ELR (cell line): Measurements from ENCODE around the gene NUPR2.
"Not testable (repeated sequence)": the region's sequence is repeated elsewhere in the genome, so short reads cannot be mapped to it uniquely, and the experiment has no call there.

Source experiments
- DNase-seq: peaks from one replicate; pipeline ENCODE4 v3.0.0-alpha.2; 2015; ENCODE audit warnings: low read depth

NUPR2 gene

DNA sequence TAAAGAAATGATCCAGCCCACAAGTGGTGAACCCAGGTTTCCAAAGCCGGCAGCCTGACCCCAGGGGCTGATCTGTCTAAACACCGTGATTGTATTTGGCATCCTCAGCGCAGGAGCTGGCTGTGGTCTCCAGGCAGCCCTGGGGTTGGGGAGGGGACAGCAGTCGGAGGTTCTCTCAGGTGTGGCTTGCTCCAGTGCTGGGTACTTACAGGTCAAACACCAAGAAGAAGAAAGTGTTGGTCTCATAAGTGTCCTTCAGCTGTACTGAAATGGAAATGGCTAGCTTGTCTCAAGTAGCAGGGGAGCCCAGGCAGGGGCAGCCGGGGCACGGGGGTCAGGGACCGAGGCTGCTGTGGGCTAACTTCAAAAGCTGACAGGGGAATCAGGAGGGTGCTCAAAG is 29.5 kb downstream of the NUPR2 start:
- DNase-seq, result no peak

DNA sequence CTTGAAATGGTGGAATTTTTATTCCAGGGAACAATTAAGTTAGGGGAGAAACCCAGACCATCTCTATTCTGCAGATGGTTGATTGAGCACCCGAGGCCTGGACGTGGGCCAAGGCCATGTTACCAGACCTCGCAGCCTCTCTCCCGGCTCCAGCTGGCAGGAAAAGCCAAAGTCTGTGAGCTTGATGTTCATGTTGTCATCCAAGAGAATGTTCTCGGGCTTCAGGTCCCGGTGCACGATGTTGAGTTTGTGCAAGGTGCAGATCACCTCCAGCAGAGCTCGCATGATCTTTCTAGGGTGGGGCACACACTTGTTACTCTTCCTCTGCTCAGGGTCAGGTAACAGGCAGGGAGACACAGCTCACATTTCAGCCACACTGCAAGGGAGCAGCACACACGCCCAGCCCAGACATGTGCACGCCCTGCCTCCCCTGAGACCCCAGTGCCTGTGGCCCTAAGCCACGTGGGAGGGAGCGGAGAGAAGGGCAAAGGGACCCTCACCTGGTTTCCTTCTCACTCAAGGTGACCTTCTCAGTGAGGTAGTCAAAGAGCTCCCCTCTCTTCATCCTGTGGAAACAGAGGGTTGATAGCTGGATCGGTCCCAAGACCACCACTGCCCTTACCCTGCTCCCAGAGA is 32.9 kb downstream of the NUPR2 start:
- no peak for DNase-seq

DNA sequence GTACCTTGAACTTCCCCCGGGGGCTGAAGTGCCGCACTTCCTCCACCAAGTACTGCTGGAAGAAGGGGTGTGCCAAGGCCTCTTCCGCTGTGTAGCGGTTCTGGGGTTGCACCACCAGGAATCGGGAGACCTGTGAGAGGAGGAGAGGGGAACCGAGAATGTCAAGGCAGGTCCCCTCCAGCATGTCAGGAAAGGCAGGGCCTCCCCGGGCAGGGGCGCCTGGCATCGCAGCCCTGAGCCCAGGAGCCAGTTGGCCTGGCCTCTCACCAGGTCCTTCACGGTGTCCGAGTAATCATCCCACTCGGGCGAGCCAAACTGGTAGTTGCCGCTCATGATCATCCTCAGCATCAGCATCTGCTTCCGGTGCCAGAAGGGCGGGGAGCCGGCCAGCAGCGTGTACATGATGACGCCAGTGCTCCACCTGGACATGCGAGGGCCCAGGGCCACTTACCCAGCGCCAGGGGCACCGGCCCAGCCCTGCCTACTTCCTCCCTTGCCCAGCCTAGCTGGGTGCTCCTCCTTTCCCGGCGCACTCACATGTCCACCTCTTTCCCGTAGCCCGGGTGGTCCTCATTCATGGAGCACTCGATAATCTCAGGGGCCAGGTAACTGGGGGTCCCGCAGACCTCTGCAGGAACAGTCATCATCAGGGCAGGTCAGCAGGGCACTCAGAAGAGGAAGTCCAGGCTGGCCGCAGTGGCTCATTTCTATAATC is 34.4 kb downstream of the NUPR2 start:
- DNase-seq, result no peak

DNA sequence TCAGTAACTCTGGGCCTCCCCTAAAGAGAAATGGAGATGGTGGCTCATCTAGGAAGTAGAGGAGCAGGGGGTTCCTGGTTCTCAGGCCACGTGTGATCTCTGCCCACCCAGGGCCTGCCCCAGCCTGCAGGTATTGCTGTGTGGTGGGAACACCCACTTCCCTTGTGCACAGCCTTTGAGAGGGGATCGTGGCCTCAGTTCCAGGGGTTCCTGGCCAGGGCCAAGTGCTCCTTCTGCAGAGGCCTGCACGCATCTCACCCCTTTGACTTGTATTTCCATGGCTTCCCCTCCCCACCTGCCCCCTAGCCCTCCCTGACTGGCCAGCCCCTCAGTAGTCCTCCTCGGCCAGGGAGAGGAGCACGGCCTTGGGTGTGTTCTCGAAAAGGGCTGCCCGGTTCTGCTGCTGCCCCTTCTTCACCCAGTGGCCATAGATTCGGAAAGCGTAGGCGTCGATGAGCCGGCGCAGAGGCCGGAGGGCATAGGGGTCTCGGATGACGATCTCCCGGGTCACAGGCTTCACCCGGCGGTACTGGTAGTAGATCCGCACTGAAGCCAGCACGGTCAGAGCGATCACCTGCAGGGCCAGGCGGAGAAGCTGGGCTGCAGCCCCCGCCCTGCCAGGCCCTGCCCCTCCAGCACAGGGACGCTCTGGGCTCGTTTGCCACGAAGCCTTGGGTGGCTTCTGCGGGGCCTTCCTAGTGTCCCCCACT is 35.3 kb downstream of the NUPR2 start:
- not testable (repeated sequence) for DNase-seq

DNA sequence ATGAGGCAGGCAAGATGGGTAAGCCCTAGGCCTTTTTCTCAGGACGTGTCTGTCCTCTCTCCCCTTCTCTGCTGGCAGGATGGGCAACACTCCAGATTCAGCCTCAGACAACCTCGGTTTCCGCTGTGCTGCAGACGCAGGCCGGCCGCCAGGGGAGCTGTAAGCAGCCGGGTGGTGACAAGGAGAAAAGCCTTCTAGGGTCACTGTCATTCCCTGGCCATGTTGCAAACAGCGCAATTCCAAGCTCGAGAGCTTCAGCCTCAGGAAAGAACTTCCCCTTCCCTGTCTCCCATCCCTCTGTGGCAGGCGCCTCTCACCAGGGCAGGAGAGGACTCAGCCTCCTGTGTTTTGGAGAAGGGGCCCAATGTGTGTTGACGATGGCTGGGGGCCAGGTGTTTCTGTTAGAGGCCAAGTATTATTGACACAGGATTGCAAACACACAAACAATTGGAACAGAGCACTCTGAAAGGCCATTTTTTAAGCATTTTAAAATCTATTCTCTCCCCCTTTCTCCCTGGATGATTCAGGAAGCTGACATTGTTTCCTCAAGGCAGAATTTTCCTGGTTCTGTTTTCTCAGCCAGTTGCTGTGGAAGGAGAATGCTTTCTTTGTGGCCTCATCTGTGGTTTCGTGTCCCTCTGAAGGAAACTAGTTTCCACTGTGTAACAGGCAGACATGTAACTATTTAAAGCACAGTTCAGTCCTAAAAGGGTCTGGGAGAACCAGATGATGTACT is 36.6 kb downstream of the NUPR2 start:
- peak; percentile 39 for DNase-seq

DNA sequence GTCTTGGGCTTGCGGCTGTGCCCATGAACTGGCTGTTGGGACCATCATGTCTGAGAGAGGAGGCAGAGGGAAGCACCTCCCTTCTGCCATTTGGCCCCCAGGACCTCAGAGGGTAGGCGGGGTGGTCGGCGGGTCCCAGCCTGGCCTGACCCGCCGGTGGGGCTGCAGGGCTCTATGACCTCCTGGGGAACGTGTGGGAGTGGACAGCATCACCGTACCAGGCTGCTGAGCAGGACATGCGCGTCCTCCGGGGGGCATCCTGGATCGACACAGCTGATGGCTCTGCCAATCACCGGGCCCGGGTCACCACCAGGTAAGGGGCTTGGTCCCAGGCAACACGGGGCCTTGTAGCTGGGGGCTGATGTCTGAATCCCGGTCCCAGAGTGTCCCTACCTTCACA is 38.0 kb downstream of the NUPR2 start:
- no peak for DNase-seq

DNA sequence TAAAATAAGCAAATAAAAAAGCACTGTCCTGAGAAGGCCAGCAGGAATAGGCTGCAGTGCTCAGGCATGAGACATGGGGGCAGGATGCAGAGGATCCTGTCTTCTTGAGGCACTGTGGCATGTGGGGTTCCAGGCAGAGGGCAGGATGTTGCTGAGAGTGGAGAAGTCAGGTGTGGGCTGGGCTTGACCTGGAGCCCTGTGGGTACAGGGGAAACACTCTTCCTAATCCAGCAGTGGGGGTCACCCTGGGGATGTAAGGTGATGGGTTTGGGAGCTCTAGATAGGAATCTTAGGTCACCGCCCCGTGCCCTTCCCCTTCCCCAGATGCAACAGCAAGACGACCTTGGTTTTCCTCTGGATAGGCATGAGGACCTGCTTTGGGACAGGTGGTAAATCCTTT is 38.5 kb downstream of the NUPR2 start:
- DNase-seq, result no peak

DNA sequence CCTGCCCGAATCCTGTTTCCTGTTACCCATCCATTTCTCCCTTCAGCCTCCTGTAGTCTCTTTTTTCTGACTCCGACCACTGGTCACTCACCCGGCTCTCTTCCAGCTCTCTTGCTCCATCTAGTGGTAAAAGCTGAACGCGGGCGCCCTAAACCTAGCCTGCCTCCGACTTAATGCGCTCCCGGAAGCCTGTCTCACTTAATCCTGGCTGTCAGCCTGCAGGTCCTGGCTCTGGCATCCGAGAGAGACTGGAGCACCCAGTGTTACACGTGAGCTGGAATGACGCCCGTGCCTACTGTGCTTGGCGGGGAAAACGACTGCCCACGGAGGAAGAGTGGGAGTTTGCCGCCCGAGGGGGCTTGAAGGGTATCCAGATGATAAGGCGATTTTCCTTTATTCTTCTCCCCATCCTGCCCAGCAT is 41.8 kb downstream of the NUPR2 start:
- peak; percentile 87 for DNase-seq

DNA sequence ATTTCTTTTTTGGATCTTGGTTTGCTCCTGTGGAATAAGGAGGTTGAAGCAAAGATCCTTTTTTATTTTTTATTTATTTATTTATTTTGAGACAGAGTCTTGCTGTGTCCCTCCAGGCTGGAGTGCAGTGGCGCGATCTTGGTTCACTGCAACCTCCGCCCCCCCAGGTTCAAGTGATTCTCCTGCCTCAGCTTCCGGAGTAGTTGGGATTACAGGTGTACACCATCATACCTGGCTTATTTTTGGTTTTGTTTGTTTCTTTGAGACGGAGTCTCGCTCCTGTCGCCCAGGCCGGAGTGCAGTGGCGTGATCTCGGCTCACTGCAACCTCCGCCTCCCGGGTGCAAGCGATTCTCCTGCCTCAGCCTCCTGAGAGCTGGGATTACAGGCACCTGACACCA is 49.8 kb downstream of the NUPR2 start:
- DNase-seq, result not testable (repeated sequence)
